Endodermal cell (in vitro differentiated cells): ENCODE results near the gene ITGAX. TPM values are rescaled to one million over a fixed set of nuclear protein-coding genes. Genes with fewer than 3 reads are reported as not detected.

Experiments
- DNase-seq: peaks from one replicate; pipeline ENCODE4 v3.0.0-alpha.2; 2017
- H3K27ac ChIP-seq: 2 replicates; pipeline ENCODE4 v1.5.1; 2013; ENCODE audit warnings: mild to moderate bottlenecking, low read depth, low read length, moderate library complexity
- H3K27me3 ChIP-seq: 2 replicates; pipeline ENCODE4 v1.6.1; 2013; ENCODE audit warnings: mild to moderate bottlenecking, low read length, moderate library complexity; ENCODE audit not compliant: insufficient read depth, control insufficient read depth, poor library complexity, severe bottlenecking
- H3K36me3 ChIP-seq: 2 replicates; pipeline ENCODE4 v1.7.0; 2013; ENCODE audit warnings: mild to moderate bottlenecking, low read length, moderate library complexity; ENCODE audit not compliant: control insufficient read depth, insufficient read depth
- H3K4me1 ChIP-seq: one replicate; pipeline ENCODE4 v1.7.0; 2013; ENCODE audit warnings: low read length; ENCODE audit not compliant: control insufficient read depth, insufficient read depth
- H3K4me3 ChIP-seq: 2 replicates; pipeline ENCODE4 v1.5.1; 2013; ENCODE audit warnings: mild to moderate bottlenecking, low read length, moderate library complexity
- H3K9ac ChIP-seq: 2 replicates; pipeline ENCODE4 v1.6.1; 2013; ENCODE audit warnings: mild to moderate bottlenecking, low read length, moderate library complexity; ENCODE audit not compliant: poor library complexity, severe bottlenecking; ENCODE audit errors: extremely low read depth
- H3K9me3 ChIP-seq: 2 replicates; pipeline ENCODE4 v1.6.1; 2013; ENCODE audit warnings: mild to moderate bottlenecking, low read length, moderate library complexity; ENCODE audit not compliant: control insufficient read depth
- H3K27ac Mint-ChIP-seq: 2 replicates; pipeline ENCODE4 v1.8.0; 2020; ENCODE audit warnings: mixed read lengths
- H3K27me3 Mint-ChIP-seq: 2 replicates; pipeline ENCODE4 v1.8.0; 2021; ENCODE audit warnings: mild to moderate bottlenecking, mixed read lengths; ENCODE audit not compliant: insufficient read depth
- H3K36me3 Mint-ChIP-seq: 2 replicates; pipeline ENCODE4 v1.8.0; 2020; ENCODE audit warnings: low read depth, mixed read lengths
- H3K4me1 Mint-ChIP-seq: 2 replicates; pipeline ENCODE4 v1.8.0; 2020; ENCODE audit warnings: mixed read lengths
- H3K4me3 Mint-ChIP-seq: 2 replicates; pipeline ENCODE4 v1.8.0; 2020; ENCODE audit warnings: mild to moderate bottlenecking, moderate library complexity, mixed read lengths
- H3K9me3 Mint-ChIP-seq: 2 replicates; pipeline ENCODE4 v1.8.0; 2020; ENCODE audit warnings: mild to moderate bottlenecking, mixed read lengths
- WGBS, 2 experiments: methylation state at CpG; one replicate each; pipeline versions ENCODE4 v1.1.5 to v1.1.7; 2013; ENCODE audit warnings: missing lambda C conversion rate in 2 of 2, mixed read lengths in 1 of 2; ENCODE audit not compliant: insufficient coverage in 1 of 2, insufficient read length in 1 of 2; 5-methylcytosine and 5-hydroxymethylcytosine counted together
- total RNA-seq, 2 donors: library from RNA; stranded (reverse); fragmentation: NEBNext Ultra II Directional in 1 of 2; extraction: Animal tissue kit (Norgen Biotek cat#: 25700) in 1 of 2; gene quantifications; 2 replicates in 1 of 2; 3 replicates in 1 of 2; pipeline ENCODE4 v1.2.1, GENCODE V29; 2021
- TF ChIP-seq, protein P1 (sequence below): fragments of 200-600 bp; sonication (generic); conservative IDR thresholded peaks from 2 replicates; pipeline ENCODE4 v1.5.0; 2021; ENCODE audit warnings: antibody characterized with exemption, mild to moderate bottlenecking

ITGAX gene
- total RNA-seq, 2 donors from 2014 or later = 0.22 TPM; not detected in 1

DNA sequence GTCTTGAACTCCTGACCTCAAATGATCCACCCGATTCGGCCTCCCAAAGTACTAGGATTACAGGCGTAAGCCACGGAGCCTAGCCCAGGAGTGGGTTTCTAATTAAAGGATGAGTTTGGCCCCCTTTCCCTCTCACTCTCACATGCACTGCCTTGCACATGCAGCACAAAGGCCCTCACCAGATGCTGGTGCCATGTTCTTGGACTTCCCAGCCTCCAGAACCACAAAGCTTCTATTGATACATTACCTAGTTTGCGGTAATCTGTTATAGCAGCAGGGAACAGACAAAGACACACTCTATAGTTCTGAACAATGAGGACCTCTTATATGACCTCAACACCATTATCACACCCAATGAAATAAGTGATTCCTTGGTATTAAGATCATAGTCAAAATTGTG, 20.3 kb downstream of the ITGAX start:
- Histone ChIP-seq H3K9me3 (no peaks in the 10 kb centered on the region), H3K27me3 (no peaks in the 10 kb centered on the region), H3K4me3 (no peak overlapping the region), H3K36me3 (no peaks in the 10 kb centered on the region), H3K9ac (no peak overlapping the region), H3K27ac (no peak overlapping the region), H3K4me1 (no peaks in the 10 kb centered on the region)
- H3K27ac Mint-ChIP-seq = no peak overlapping the region
- H3K4me1 Mint-ChIP-seq = no peaks in the 10 kb centered on the region
- H3K27me3 Mint-ChIP-seq = peaks cover 30% of the 10 kb centered on the region
- H3K4me3 Mint-ChIP-seq = no peak overlapping the region
- 95 to 96% methylated on average over 4 to 5 of the region's 5 CpGs for WGBS, 2 experiments
- no peak for DNase-seq
- peaks cover 5% of the 10 kb centered on the region for H3K9me3 Mint-ChIP-seq
- TF ChIP-seq, protein P1, sequence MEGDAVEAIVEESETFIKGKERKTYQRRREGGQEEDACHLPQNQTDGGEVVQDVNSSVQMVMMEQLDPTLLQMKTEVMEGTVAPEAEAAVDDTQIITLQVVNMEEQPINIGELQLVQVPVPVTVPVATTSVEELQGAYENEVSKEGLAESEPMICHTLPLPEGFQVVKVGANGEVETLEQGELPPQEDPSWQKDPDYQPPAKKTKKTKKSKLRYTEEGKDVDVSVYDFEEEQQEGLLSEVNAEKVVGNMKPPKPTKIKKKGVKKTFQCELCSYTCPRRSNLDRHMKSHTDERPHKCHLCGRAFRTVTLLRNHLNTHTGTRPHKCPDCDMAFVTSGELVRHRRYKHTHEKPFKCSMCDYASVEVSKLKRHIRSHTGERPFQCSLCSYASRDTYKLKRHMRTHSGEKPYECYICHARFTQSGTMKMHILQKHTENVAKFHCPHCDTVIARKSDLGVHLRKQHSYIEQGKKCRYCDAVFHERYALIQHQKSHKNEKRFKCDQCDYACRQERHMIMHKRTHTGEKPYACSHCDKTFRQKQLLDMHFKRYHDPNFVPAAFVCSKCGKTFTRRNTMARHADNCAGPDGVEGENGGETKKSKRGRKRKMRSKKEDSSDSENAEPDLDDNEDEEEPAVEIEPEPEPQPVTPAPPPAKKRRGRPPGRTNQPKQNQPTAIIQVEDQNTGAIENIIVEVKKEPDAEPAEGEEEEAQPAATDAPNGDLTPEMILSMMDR = no peak
- H3K36me3 Mint-ChIP-seq = no peaks in the 10 kb centered on the region

DNA sequence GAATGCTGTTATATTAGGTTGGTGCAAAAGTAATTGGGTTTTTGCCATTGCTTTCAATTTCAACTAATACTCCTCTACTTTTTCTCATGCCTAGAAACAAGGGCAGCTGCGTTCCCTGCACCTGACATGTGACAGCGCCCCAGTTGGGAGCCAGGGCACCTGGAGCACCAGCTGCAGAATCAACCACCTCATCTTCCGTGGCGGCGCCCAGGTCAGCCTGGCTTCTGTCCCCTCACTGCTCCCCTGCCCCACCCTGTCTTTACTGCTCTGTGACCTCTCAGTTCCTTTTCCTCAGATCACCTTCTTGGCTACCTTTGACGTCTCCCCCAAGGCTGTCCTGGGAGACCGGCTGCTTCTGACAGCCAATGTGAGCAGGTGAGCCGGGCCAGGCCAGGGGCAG, 21.7 kb downstream of the ITGAX start:
- no peaks in the 10 kb centered on the region for H3K27me3 ChIP-seq
- WGBS, 2 experiments = 91 to 96% methylated on average over 6 to 8 of the region's 8 CpGs

DNA sequence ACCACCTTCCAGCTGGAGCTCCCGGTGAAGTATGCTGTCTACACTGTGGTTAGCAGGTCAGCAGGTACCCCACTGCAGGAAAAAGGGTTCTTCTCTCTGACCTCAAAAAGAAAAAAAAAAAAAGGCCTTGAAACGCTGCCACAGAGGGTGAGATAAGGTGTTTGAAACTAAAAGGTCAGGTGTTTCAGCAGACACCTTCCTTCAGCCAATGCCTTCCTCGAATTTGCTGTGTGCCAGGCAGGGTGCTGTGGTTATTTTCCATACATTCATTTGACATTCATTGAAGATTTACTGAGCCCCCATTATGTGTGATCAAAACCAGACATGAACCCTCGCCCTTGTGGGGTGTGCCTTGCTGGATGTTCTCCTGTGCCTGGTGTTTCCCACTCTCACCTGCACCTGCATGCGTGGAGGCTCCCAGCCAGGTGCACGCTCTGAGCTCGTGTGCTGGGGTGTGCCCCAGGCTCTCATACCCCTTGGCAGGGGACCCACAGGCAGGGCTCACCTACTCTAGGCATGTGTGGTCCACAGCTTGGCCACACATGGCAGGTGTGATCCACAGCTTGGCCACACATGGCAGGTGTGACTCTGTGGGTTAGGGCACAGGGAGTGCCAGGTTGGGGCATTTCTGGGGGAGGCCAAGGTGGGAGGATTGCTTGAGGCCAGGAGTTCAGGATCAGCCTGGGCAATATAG, 22.4 kb downstream of the ITGAX start:
- Histone ChIP-seq H3K4me1 (no peaks in the 10 kb centered on the region), H3K27me3 (no peaks in the 10 kb centered on the region), H3K27ac (no peak overlapping the region), H3K9me3 (no peaks in the 10 kb centered on the region), H3K4me3 (no peak overlapping the region), H3K36me3 (no peaks in the 10 kb centered on the region), H3K9ac (no peak overlapping the region)
- Mint-ChIP-seq H3K4me1 (no peaks in the 10 kb centered on the region), H3K9me3 (peaks cover 5% of the 10 kb centered on the region), H3K27ac (no peak overlapping the region), H3K4me3 (no peak overlapping the region), H3K27me3 (peaks cover 36% of the 10 kb centered on the region), H3K36me3 (no peaks in the 10 kb centered on the region)
- no peak for DNase-seq
- 77 to 87% methylated on average over 3 to 7 of the region's 7 CpGs for WGBS, 2 experiments
- TF ChIP-seq, protein P1 = no peak

More for the DNA sequence above, 21.7 kb downstream of the ITGAX start:
- peaks cover 33% of the 10 kb centered on the region for H3K27me3 Mint-ChIP-seq
- TF ChIP-seq, protein P1 = no peak
- H3K4me3 Mint-ChIP-seq = no peak overlapping the region
- H3K9me3 Mint-ChIP-seq = peaks cover 5% of the 10 kb centered on the region
- H3K9ac ChIP-seq = no peak overlapping the region
- no peaks in the 10 kb centered on the region for H3K36me3 ChIP-seq
- no peaks in the 10 kb centered on the region for H3K36me3 Mint-ChIP-seq
- no peaks in the 10 kb centered on the region for H3K4me1 Mint-ChIP-seq
- no peaks in the 10 kb centered on the region for H3K4me1 ChIP-seq
- no peak overlapping the region for H3K4me3 ChIP-seq
- H3K9me3 ChIP-seq = no peaks in the 10 kb centered on the region
- DNase-seq = no peak
- no peak overlapping the region for H3K27ac Mint-ChIP-seq
- no peak overlapping the region for H3K27ac ChIP-seq
